ENCODE measurements around the gene SSTR1.
A peak's percentile ranks its signal among the peaks of the same experiment; 100 is the strongest.

SSTR1 gene

DNA sequence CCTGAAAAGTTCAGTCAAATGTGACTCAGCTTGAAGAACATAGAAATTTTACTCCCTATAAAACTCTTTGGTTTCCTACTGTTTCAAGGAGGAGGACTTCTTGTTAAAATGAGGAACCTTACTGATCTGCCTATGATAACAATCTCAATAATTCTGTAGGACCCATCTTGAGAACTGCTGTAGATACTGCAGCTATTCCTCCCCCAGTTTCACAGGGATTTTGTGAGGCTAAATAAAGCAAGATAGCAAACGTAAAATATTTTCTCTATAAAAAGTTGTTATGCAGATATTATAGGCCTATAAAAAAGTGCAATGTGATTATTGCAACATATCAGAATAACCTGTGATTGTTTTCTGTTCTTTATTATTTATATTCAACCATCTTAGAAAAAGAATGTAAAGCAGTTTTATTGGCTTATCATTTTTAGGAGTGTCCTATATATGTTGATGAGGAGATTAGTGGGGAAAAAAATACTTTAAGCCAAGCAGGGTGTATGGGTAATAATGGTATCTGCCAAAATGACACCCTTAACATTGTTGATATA, 36.1 kb downstream of the SSTR1 start:
- DNase-seq (ENCODE audit: low spot score) = no peak

DNA sequence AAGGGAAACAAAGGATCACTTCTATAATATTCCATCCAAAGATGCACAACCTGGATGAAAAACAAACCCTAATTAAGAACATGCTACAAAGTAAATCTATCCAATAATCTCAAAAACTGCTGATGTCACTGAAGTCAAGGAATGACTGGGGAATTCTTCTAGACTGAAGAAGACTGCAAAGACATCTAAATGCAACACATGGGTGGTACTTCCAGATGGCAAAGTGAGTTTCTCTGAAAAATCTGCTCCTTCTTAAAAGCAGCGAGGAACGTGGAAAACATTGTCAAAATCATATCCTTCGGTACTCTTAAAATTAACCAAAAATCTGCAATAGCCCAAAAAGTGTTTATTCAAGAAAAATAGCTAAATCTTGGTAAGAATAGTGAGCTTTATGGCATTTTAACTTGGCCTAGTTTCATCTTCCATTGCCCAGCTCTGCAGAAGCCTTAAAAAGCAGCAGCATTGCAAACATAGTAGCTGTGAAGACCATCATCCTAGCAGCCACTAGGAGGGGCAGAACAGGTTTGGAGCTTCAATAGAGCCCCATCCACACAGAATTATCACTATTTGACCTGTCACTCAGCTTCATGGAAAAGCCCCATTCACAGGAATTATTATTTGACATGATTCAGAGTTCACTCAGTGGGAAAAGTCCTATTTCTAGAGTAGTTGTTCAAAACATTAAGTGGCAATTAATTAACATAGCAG, 40.8 kb downstream of the SSTR1 start:
- DNase-seq (ENCODE audit: low spot score) = no peak

DNA sequence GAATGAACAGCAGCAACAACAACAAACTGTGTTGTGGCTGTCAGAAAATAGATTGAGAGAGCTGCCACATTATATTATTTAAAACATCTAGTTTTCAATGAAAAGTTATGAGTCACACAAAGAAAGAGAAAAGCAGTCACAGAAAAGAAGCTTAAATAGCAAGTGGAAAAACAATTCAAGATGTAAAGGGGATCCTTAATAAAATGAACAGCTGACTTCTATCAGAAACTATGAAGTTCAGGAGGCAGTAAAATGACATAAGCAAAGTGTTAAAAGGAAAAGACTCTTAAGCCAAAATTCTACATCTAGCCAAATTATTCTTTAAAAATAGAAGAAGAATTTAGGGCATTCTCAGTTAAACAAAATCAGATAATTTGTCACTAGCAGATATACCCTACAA, 42.6 kb downstream of the SSTR1 start:
- DNase-seq (ENCODE audit: low spot score) = no peak

DNA sequence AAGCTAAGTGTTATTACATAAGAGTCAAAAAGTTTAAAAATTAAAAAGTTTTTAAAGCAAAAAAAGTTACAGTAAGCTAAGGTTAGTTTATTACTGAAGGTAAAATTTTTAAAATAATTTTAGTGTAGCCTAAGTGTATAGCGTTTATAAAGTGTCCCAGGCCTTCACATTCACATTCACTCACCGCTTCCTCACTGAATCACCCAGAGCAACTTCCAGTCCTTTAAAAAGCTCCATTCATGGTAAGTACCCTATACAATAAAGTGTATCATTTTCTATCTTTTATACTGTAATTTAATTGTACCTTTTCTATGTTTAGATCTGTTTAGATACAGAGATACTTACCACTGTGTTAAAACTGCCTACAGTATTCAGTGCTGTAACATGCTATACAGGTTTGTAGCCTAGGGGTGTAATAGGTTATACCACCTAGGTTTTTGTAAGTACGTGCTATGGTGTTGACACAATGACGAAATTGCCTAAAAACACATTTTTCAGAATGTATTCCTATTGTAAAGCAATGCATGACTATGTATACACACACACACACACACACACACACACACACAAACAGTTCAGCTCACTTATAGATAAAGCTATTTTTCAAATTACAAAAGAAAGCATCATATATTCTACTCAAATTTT, 44.5 kb downstream of the SSTR1 start:
- no peak for DNase-seq (ENCODE audit: low spot score)

DNA sequence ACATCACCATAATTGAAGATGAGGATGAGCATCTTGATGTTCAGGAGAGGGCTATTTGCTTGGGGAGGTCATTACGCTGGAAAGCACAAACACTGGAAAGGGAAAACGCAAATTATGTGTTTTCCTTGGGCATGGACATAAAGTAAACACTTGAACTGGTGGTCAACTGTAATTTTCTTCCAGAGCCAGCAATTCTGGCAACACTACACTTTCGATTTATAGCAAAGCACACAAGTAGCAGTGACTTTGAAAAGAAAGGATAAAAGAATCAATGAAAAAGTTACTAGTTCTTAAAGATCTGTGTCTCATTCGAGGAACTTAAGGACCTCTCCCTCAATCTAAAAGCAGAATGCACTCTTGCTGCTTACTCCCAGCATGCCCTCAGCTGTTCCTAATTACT, 46.0 kb downstream of the SSTR1 start:
- no peak for DNase-seq (ENCODE audit: low spot score)

DNA sequence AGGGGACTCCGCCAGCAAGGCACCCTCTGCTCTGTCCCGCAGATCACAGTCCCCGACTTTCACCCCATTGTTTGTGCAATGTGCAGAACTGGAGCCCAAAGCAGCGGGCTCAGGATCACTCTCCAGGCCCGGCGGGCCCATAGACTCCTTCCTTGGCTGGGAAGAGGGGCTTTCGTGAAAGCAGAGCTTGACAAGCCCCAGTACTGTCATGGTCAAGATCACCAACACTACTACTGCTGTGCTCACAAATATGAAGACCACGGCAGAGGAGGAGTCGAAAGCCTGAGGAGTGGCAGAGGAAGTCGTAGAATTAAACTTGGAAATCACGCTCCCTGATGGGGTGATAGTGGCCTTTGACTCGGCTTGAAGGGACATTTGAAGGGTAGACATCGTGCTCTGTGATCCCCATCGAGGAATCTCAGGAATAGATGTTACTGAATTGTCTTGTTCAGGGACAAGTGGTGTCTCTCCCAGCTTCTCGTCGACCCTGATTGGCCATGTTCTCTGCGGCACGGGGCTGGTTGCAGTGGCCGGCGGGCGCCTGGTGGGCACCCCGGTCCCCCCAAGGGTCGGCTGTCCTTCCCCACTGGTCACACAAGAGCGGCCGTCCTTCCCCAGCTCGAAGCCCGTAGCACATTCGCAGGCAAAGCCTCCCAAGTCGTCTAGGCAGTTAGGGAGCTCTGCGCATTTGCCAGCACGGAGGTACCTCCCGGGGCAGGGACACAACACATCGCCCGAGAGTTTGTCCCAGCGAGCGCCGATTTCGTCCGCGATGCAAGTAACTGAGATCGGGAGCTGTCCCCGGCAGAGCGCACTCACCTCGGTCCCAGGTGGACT, 47.1 kb downstream of the SSTR1 start:
- DNase-seq (ENCODE audit: low spot score) = no peak

DNA sequence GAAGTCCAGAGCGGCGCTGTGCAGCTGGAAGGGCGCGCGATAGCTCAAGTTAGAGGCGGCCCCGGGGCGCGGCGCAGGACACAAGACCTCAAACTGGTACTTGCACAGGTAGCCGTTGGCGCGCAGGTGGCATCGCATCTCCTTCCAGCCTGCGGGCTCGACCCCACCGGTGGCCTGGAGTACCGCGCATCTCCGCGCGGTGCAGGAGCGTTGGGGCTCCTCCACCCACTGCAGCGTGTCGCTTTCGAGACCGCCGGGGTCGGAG, 47.6 kb downstream of the SSTR1 start:
- no peak for DNase-seq (ENCODE audit: low spot score)

DNA sequence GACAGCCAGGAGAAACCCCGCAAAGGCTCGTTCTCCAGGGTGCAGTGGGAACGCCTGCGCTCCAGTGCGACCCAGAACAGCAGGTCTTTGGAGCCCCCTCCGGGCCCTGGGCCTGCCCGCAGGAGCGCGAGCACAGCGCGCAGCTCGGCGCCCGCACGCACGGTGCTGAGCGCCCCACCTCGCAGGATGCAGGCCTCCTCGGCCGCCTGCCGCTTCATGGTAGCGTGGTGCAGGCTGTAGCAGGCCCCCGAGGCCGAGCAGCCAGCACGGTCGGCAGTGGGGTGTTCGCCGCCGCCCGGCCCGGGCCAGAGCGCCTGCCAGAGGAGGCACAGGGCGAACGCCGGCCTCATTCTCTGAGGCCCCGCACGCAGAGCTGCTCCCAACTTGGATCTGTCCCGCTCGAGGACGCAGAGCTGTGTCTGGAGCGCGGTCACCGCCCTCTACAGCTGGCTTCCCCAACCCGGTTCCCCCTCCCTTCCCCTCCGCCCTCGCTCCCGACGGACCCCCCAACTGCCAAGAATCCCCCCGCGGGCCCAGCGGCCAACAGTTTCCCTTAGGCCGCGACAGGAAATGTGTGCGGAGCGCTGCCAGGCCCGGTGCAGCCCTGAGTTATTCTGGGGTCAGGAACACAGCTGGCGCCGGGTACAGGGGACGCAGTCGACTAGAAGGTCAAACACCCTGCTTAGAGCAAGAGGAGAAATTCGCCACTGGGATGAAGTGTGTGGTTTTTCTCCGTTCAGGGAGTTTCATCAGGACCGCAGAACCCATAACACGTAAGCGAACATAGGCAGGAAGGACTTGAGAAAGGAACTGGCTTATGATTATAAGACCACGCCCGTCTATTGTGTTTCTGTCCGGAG, 48.2 kb downstream of the SSTR1 start, which contains the start of gene CLEC14A:
Gene CLEC14A (minus strand): TSS at position 421 of the 860 bp plus-strand sequence. CDS start 71 bp downstream, at position 350.
- DNase-seq (ENCODE audit: low spot score) = peak; percentile 5

DNA sequence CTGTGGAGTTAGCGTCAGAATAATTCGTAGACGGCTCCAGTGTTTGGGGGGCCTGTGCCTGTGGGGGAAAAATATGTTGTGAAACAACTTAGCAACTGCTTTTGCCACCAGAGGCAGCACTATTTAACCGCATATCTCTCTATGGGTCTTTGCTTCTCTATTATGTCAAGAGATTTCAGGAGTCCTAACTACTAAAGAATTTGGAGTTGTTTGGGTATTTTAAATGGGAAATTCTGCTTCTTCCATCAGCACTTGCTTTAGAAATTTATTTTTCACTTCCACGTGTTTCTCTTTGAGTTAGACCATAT, 48.8 kb downstream of the SSTR1 start:
- DNase-seq (ENCODE audit: low spot score) = no peak

DNA sequence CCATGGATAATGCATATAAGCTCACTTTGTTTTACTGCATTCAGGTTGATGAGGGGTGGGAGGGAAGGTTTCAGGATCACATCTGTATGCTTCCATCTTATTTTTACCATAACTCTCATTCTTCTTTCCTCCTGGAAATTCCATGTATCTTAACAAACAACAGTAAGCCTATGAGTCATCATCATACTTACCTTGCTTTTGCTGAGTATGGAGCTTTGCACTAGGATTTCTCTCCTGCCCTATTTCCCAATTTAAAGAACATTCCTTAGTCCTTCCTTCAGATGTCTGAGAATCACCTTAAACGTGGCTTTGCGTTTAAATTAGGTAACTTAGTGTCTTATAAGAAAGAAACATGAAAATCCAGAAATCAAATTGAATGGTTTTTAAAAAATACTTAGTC, 49.8 kb downstream of the SSTR1 start:
- DNase-seq (ENCODE audit: low spot score) = no peak

DNA sequence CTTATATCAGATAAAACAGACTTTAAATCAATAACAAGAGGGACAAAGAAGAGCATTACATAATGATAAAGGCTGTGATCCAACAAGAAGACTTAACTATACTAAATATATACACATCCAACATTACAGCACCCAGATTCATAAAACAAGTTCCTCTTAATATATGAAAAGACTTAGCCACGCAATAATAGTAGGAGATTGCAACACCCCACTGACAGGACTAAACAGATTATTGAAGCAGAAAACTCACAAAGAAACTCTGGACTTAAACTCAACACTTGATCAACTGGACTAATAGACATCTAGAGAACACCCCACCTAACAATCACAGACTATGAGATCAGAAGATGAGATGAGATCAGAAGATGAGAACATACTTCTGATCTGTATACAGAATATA, 53.9 kb downstream of the SSTR1 start:
- no peak for DNase-seq (ENCODE audit: low spot score)
